GM23338 (cell line): ENCODE results near the gene FXN. TPM values are rescaled to one million over a fixed set of nuclear protein-coding genes. Genes with fewer than 3 reads are reported as not detected.

Experiments used
- ATAC-seq: fragments of 200-7000 bp; cut with Tn5 transposase; 3 replicates; pipeline ENCODE4 v1.9.1; 2020
- DNase-seq: peaks from one replicate; pipeline ENCODE4 v3.0.0-alpha.2; 2015; ENCODE audit warnings: low spot score
- H2AFZ ChIP-seq: fragments of 200-600 bp; sonication (generic); 2 replicates; pipeline ENCODE4 v1.8.0; 2016; ENCODE audit warnings: antibody characterized with exemption, mild to moderate bottlenecking, moderate library complexity
- H3F3A ChIP-seq: fragments of 200-600 bp; sonication (generic); replicated peaks from 2 replicates; pipeline ENCODE4 v1.8.0; 2017; ENCODE audit warnings: antibody characterized with exemption, mixed run types, low read depth
- H3K27ac ChIP-seq: fragments of 200-600 bp; sonication (generic); 2 replicates; pipeline ENCODE4 v1.6.1; 2016; ENCODE audit warnings: low read depth
- H3K27me3 ChIP-seq: fragments of 200-600 bp; sonication (generic); 2 replicates; pipeline ENCODE4 v1.8.0; 2016; ENCODE audit warnings: mild to moderate bottlenecking, mixed run types, moderate library complexity; ENCODE audit not compliant: insufficient read depth
- H3K36me3 ChIP-seq: fragments of 200-600 bp; sonication (generic); 2 replicates; pipeline ENCODE4 v1.8.0; 2016; ENCODE audit warnings: mild to moderate bottlenecking; ENCODE audit not compliant: insufficient read depth
- H3K4me1 ChIP-seq: fragments of 200-600 bp; sonication (generic); 2 replicates; pipeline ENCODE4 v1.8.0; 2016; ENCODE audit warnings: mild to moderate bottlenecking, moderate library complexity; ENCODE audit not compliant: insufficient read depth
- H3K4me2 ChIP-seq: fragments of 200-600 bp; sonication (generic); 2 replicates; pipeline ENCODE4 v1.7.1; 2017; ENCODE audit warnings: mixed run types
- H3K4me3 ChIP-seq: fragments of 200-600 bp; sonication (generic); 2 replicates; pipeline ENCODE4 v1.6.1; 2016; ENCODE audit warnings: mixed run types
- H3K79me2 ChIP-seq: fragments of 200-600 bp; sonication (generic); replicated peaks from 2 replicates; pipeline ENCODE4 v1.8.0; 2017; ENCODE audit warnings: mild to moderate bottlenecking; ENCODE audit not compliant: insufficient read depth
- H3K9me2 ChIP-seq: fragments of 200-600 bp; sonication (generic); 2 replicates; pipeline ENCODE4 v1.8.0; 2017; ENCODE audit not compliant: insufficient read depth
- H4K20me1 ChIP-seq: fragments of 200-600 bp; sonication (generic); replicated peaks from 2 replicates; pipeline ENCODE4 v1.8.0; 2017; ENCODE audit warnings: mild to moderate bottlenecking; ENCODE audit not compliant: insufficient read depth
- H3K27ac Mint-ChIP-seq: 2 replicates; pipeline ENCODE4 v1.8.0; 2020; ENCODE audit warnings: inconsistent platforms, mild to moderate bottlenecking, moderate library complexity, mixed read lengths
- H3K27me3 Mint-ChIP-seq: 3 replicates; pipeline ENCODE4 v1.8.0; 2022; ENCODE audit warnings: low read depth, mild to moderate bottlenecking, moderate library complexity, mixed read lengths, inconsistent platforms; ENCODE audit not compliant: insufficient read depth, poor library complexity
- H3K36me3 Mint-ChIP-seq: 3 replicates; pipeline ENCODE4 v1.8.0; 2021; ENCODE audit warnings: low read depth, mild to moderate bottlenecking, inconsistent platforms, moderate library complexity, mixed read lengths
- H3K4me1 Mint-ChIP-seq: 3 replicates; pipeline ENCODE4 v1.8.0; 2020; ENCODE audit warnings: mild to moderate bottlenecking, inconsistent platforms, mixed read lengths
- H3K4me3 Mint-ChIP-seq: 3 replicates; pipeline ENCODE4 v1.8.0; 2021; ENCODE audit warnings: moderate library complexity, mild to moderate bottlenecking, inconsistent platforms, mixed read lengths
- H3K9me3 Mint-ChIP-seq: 3 replicates; pipeline ENCODE4 v1.8.0; 2020; ENCODE audit warnings: moderate library complexity, mild to moderate bottlenecking, inconsistent platforms, mixed read lengths
- EZH2phosphoT487 ChIP-seq: fragments of 200-600 bp; sonication (generic); IDR thresholded peaks from one replicate; pipeline ENCODE4 v1.8.1; 2018; ENCODE audit warnings: antibody characterized with exemption; ENCODE audit not compliant: unreplicated experiment
- JUNB ChIP-seq: IDR thresholded peaks from one replicate; pipeline ENCODE4 v1.6.1; 2016; ENCODE audit warnings: antibody characterized with exemption; ENCODE audit not compliant: unreplicated experiment
- STAT1 ChIP-seq: IDR thresholded peaks from one replicate; pipeline ENCODE4 v1.6.1; 2016; ENCODE audit warnings: antibody characterized with exemption; ENCODE audit not compliant: unreplicated experiment
- ZNF114 ChIP-seq: fragments of 250-450 bp; sonication (Bioruptor Pico); IDR thresholded peaks from 2 replicates; pipeline ENCODE4 v1.5.0; 2020; ENCODE audit warnings: mild to moderate bottlenecking, moderate library complexity
- polyA plus RNA-seq: library from polyadenylated mRNA; unstranded; fragments of >200 nt; fragmentation: Nextera tagmentation; extraction: Ambion mirVana; gene quantifications from 2 replicates; pipeline ENCODE4 v1.2.1, GENCODE V29; 2016
- total RNA-seq: library from RNA; depleted of rRNA; stranded (reverse); fragments of >200 nt; shearing (Covaris generic); gene quantifications from 2 replicates; pipeline ENCODE4 v1.2.3, GENCODE V29; 2014
- TF ChIP-seq, protein P1 (sequence below): IDR thresholded peaks from one replicate; pipeline ENCODE4 v1.6.1; 2018; ENCODE audit warnings: antibody characterized with exemption; ENCODE audit not compliant: unreplicated experiment
- TF ChIP-seq, protein P2 (sequence below): fragments of 250-450 bp; sonication (Bioruptor Pico); IDR thresholded peaks from 2 replicates; pipeline ENCODE4 v1.5.0; 2020; ENCODE audit warnings: mild to moderate bottlenecking, moderate library complexity

The FXN gene
- total and polyA plus RNA-seq, 2 experiments from 2014 or later: 26.1 to 66.4 TPM

DNA sequence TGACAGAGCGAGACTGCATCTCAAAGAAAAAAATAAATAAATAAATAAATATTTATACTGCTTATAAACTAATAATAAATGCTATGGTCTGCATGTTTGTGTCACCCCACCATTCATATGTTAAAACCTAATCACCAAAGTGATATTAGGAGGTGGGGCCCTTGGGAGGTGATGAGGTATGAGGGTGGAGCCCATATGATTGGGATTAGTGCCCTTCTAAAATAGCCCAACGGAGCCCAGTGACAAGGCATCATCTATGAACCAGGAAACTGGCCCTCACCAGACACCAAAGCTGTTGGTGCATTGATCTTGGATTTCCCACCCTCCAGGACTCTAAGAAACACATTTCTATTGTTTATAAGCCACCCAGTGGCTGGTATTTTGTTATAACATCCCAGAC is 5.1 kb downstream of the FXN start (continued):
- TF ChIP-seq, protein P1, sequence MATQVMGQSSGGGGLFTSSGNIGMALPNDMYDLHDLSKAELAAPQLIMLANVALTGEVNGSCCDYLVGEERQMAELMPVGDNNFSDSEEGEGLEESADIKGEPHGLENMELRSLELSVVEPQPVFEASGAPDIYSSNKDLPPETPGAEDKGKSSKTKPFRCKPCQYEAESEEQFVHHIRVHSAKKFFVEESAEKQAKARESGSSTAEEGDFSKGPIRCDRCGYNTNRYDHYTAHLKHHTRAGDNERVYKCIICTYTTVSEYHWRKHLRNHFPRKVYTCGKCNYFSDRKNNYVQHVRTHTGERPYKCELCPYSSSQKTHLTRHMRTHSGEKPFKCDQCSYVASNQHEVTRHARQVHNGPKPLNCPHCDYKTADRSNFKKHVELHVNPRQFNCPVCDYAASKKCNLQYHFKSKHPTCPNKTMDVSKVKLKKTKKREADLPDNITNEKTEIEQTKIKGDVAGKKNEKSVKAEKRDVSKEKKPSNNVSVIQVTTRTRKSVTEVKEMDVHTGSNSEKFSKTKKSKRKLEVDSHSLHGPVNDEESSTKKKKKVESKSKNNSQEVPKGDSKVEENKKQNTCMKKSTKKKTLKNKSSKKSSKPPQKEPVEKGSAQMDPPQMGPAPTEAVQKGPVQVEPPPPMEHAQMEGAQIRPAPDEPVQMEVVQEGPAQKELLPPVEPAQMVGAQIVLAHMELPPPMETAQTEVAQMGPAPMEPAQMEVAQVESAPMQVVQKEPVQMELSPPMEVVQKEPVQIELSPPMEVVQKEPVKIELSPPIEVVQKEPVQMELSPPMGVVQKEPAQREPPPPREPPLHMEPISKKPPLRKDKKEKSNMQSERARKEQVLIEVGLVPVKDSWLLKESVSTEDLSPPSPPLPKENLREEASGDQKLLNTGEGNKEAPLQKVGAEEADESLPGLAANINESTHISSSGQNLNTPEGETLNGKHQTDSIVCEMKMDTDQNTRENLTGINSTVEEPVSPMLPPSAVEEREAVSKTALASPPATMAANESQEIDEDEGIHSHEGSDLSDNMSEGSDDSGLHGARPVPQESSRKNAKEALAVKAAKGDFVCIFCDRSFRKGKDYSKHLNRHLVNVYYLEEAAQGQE: no peak
- TF ChIP-seq ZNF114 (CRISPR knock-in tag) (no peak), JUNB (no peak), STAT1 (no peak)

DNA sequence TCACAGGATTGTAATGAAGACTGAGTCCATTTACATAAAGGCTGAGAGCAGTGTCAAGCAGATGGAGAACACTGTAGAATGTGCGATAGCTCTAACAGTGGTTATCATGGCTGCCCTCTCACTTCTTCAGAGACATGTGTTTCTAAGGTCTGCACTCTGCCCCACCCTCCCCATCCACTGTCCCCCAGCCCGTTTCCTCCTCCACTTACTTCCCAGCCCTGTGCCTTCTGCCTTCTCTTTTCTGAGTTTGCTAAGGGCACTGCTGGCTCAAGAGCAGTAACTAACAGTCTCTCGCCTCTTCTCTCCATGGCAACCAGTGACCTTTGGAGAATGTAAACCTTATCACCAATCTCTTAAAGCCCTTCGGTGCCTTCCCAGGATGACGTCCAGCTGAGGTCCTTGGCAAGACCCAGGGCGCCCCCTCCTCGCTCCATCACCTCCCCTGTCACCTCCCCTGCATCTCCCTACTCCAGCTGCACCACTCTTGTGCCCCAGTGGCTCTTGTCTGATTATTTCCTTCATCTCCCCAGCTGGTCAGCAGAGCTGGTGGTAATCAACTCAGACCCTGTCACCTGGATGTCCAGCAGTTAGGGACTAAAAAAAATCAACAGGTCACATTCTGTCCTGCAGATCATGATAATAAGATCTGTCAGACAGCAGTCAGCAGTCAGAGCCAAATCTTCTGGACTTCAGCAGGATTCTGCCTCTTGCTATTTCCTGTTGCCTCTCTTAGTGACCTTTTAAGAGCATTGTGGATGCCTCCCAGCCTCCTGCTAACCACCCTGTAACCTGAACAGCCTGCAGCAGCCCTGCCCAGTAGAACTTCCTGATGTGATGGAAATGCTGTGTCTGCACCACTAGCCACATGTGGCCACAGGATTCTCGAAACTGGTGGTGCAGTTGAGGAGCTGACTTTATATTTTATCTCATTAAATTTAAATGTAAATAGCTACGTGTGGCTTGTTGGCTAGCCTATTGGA is 9.0 kb downstream of the FXN start:
- DNase-seq (peak; percentile 50), ATAC-seq (peak; percentile 65)
- Mint-ChIP-seq H3K27ac (peak overlapping the region; percentile 24), H3K4me1 (peaks cover 36% of the 10 kb centered on the region), H3K9me3 (no peaks in the 10 kb centered on the region), H3K4me3 (no peak overlapping the region; the same call in 2 of the 3 replicates), H3K27me3 (peaks cover 12% of the 10 kb centered on the region), H3K36me3 (peaks cover 33% of the 10 kb centered on the region)
- Histone ChIP-seq H3F3A (peaks cover 5% of the 10 kb centered on the region; the same call in 1 of the 2 replicates), H3K9me2 (no peaks in the 10 kb centered on the region), H3K4me3 (no peak overlapping the region), H3K36me3 (no peaks in the 10 kb centered on the region; the same call in none of the 2 replicates), H3K27ac (peak overlapping the region; percentile 62; the same call in 1 of the 2 replicates), H3K4me2 (peak overlapping the region; percentile 73), H3K79me2 (peaks cover 63% of the 10 kb centered on the region), H3K27me3 (no peaks in the 10 kb centered on the region), H4K20me1 (peaks cover 8% of the 10 kb centered on the region), H2AFZ (no peak overlapping the region), H3K4me1 (peaks cover 40% of the 10 kb centered on the region)
- TF ChIP-seq STAT1: no peak
- no peak for TF ChIP-seq JUNB

DNA sequence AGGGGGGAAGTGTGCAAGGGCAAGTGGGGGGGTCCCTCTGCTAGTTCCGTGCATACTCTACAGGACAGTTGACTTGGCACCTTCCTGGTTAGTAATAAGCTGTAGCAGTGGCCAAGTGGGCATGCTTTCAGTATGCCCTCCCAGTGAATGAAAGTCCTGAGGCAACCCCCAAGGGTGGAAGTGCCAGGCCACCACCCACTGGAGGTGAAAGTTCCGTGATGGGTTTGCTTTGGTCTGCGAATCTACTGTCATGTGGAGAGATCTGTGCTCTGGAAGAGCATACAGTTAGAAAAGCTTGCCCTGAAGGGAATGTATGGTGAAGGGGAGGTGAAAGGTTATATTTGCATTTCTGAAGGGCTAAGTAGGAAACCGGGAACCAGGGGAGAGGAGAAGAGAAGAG is 10.3 kb downstream of the FXN start:
- peak overlapping the region; percentile 73 for H3K4me2 ChIP-seq
- H3K27ac ChIP-seq: peak overlapping the region; percentile 62
- peak overlapping the region; percentile 37; the same call in 1 of the 2 replicates for H3K4me3 ChIP-seq
- H3F3A ChIP-seq: peaks cover 5% of the 10 kb centered on the region; the same call in 1 of the 2 replicates
- H3K27ac Mint-ChIP-seq: no peak overlapping the region
- peaks cover 8% of the 10 kb centered on the region for H4K20me1 ChIP-seq
- peaks cover 3% of the 10 kb centered on the region for H3K36me3 ChIP-seq
- no peaks in the 10 kb centered on the region for H3K9me2 ChIP-seq
- ATAC-seq (peak; percentile 57), DNase-seq (no peak)
- peaks cover 25% of the 10 kb centered on the region for H3K36me3 Mint-ChIP-seq
- 0 out of 3 replicates have a peak overlapping the region, but pooled peaks have one; percentile 0 for H3K4me3 Mint-ChIP-seq
- no peaks in the 10 kb centered on the region for H3K9me3 Mint-ChIP-seq
- no peaks in the 10 kb centered on the region for H3K27me3 ChIP-seq
- peaks cover 40% of the 10 kb centered on the region for H3K4me1 ChIP-seq
- H3K27me3 Mint-ChIP-seq: peaks cover 12% of the 10 kb centered on the region
- peaks cover 50% of the 10 kb centered on the region for H3K79me2 ChIP-seq
- H2AFZ ChIP-seq: no peak overlapping the region
- H3K4me1 Mint-ChIP-seq: peaks cover 36% of the 10 kb centered on the region
- TF ChIP-seq, protein P2, sequence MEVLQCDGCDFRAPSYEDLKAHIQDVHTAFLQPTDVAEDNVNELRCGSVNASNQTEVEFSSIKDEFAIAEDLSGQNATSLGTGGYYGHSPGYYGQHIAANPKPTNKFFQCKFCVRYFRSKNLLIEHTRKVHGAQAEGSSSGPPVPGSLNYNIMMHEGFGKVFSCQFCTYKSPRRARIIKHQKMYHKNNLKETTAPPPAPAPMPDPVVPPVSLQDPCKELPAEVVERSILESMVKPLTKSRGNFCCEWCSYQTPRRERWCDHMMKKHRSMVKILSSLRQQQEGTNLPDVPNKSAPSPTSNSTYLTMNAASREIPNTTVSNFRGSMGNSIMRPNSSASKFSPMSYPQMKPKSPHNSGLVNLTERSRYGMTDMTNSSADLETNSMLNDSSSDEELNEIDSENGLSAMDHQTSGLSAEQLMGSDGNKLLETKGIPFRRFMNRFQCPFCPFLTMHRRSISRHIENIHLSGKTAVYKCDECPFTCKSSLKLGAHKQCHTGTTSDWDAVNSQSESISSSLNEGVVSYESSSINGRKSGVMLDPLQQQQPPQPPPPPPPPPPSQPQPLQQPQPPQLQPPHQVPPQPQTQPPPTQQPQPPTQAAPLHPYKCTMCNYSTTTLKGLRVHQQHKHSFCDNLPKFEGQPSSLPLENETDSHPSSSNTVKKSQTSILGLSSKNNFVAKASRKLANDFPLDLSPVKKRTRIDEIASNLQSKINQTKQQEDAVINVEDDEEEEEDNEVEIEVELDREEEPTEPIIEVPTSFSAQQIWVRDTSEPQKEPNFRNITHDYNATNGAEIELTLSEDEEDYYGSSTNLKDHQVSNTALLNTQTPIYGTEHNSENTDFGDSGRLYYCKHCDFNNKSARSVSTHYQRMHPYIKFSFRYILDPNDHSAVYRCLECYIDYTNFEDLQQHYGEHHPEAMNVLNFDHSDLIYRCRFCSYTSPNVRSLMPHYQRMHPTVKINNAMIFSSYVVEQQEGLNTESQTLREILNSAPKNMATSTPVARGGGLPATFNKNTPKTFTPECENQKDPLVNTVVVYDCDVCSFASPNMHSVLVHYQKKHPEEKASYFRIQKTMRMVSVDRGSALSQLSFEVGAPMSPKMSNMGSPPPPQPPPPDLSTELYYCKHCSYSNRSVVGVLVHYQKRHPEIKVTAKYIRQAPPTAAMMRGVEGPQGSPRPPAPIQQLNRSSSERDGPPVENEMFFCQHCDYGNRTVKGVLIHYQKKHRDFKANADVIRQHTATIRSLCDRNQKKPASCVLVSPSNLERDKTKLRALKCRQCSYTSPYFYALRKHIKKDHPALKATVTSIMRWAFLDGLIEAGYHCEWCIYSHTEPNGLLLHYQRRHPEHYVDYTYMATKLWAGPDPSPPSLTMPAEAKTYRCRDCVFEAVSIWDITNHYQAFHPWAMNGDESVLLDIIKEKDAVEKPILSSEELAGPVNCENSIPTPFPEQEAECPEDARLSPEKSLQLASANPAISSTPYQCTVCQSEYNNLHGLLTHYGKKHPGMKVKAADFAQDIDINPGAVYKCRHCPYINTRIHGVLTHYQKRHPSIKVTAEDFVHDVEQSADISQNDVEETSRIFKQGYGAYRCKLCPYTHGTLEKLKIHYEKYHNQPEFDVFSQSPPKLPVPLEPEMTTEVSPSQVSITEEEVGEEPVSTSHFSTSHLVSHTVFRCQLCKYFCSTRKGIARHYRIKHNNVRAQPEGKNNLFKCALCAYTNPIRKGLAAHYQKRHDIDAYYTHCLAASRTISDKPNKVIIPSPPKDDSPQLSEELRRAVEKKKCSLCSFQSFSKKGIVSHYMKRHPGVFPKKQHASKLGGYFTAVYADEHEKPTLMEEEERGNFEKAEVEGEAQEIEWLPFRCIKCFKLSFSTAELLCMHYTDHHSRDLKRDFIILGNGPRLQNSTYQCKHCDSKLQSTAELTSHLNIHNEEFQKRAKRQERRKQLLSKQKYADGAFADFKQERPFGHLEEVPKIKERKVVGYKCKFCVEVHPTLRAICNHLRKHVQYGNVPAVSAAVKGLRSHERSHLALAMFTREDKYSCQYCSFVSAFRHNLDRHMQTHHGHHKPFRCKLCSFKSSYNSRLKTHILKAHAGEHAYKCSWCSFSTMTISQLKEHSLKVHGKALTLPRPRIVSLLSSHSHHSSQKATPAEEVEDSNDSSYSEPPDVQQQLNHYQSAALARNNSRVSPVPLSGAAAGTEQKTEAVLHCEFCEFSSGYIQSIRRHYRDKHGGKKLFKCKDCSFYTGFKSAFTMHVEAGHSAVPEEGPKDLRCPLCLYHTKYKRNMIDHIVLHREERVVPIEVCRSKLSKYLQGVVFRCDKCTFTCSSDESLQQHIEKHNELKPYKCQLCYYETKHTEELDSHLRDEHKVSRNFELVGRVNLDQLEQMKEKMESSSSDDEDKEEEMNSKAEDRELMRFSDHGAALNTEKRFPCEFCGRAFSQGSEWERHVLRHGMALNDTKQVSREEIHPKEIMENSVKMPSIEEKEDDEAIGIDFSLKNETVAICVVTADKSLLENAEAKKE: no peak
- no peak for TF ChIP-seq STAT1
- TF ChIP-seq JUNB: no peak
- no peak for TF ChIP-seq ZNF114 (CRISPR knock-in tag)
- no peak for TF ChIP-seq EZH2phosphoT487
